ENCODE data around the gene KLF7.

The KLF7 gene

GRCh38 chr2:207112785-207113184, 53.0 kb downstream of the KLF7 start:
- Histone ChIP-seq H4K20me1 (ENCODE audit: control insufficient read depth, insufficient read depth, low read depth, low read length) (no peaks in the 10 kb centered on the region), H3K27me3 (ENCODE audit: control insufficient read depth, low read length) (no peaks in the 10 kb centered on the region), H3K27ac (ENCODE audit: low read depth, low read length) (no peak overlapping the region), H3K4me3 (ENCODE audit: low read length) (no peak overlapping the region), H3K36me3 (ENCODE audit: control insufficient read depth, low read length) (no peaks in the 10 kb centered on the region), H3K4me1 (ENCODE audit: control insufficient read depth, low read length) (no peaks in the 10 kb centered on the region), H3K4me2 (ENCODE audit: low read length) (no peak overlapping the region), H3K9me3 (ENCODE audit: control insufficient read depth, insufficient read depth, low read length) (no peaks in the 10 kb centered on the region), H3F3A (ENCODE audit: control insufficient read depth, insufficient read depth) (no peaks in the 10 kb centered on the region), H3K9me2 (replicated peaks; ENCODE audit: control insufficient read depth, low read length) (no peaks in the 10 kb centered on the region), H3K79me2 (ENCODE audit: control insufficient read depth, low read length) (no peaks in the 10 kb centered on the region)
- no peak for TF ChIP-seq CTCF (IDR thresholded peaks at IDR 0.05; ENCODE audit: low read depth, low read length, poor library complexity, severe bottlenecking)
- no peak for TF ChIP-seq EZH2phosphoT487 (IDR thresholded peaks at IDR 0.05; ENCODE audit: borderline replicate concordance, low read length)

- TF ChIP-seq CTCF (IDR thresholded peaks at IDR 0.05; ENCODE audit: low read depth, low read length, poor library complexity, severe bottlenecking): no peak
- no peak for TF ChIP-seq EZH2phosphoT487 (IDR thresholded peaks at IDR 0.05; ENCODE audit: borderline replicate concordance, low read length)
- Histone ChIP-seq H4K20me1 (ENCODE audit: control insufficient read depth, insufficient read depth, low read depth, low read length) (no peaks in the 10 kb centered on the region), H3K9me2 (replicated peaks; ENCODE audit: control insufficient read depth, low read length) (no peaks in the 10 kb centered on the region), H3K9me3 (ENCODE audit: control insufficient read depth, insufficient read depth, low read length) (no peaks in the 10 kb centered on the region), H3K4me2 (ENCODE audit: low read length) (no peak overlapping the region), H3K4me3 (ENCODE audit: low read length) (no peak overlapping the region), H3K79me2 (ENCODE audit: control insufficient read depth, low read length) (no peaks in the 10 kb centered on the region), H3K4me1 (ENCODE audit: control insufficient read depth, low read length) (no peaks in the 10 kb centered on the region), H3K27me3 (ENCODE audit: control insufficient read depth, low read length) (no peaks in the 10 kb centered on the region), H3K27ac (ENCODE audit: low read depth, low read length) (no peak overlapping the region), H3K36me3 (ENCODE audit: control insufficient read depth, low read length) (no peaks in the 10 kb centered on the region), H3F3A (ENCODE audit: control insufficient read depth, insufficient read depth) (no peaks in the 10 kb centered on the region)
Observed at GRCh38 chr2:207112383-207112782, 53.4 kb downstream of the KLF7 start.

DNA sequence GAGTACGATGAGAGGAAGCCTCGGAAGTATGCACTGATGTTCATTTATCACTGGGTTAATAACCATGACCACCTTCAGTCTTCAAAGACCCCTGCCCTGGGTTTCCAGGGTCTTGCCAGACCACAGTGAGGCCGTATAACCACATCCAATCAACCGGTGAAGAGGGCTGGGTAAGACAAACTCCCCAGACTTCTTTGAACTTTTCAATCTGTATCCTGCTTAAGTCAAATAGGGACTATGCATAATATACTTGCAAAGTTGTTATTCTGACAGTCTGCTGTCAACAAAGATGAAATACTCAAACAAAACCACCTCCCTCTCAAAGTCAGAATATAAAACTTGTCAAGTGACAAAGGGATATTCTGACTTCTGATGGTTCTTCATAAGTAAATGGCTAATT, 54.0 kb downstream of the KLF7 start:
- H3K9me3 ChIP-seq (ENCODE audit: control insufficient read depth, insufficient read depth, low read length): no peaks in the 10 kb centered on the region
- no peaks in the 10 kb centered on the region for H3F3A ChIP-seq (ENCODE audit: control insufficient read depth, insufficient read depth)
- H3K4me1 ChIP-seq (ENCODE audit: control insufficient read depth, low read length): no peaks in the 10 kb centered on the region
- no peak overlapping the region for H3K4me2 ChIP-seq (ENCODE audit: low read length)
- no peaks in the 10 kb centered on the region for H4K20me1 ChIP-seq (ENCODE audit: control insufficient read depth, insufficient read depth, low read depth, low read length)
- H3K27me3 ChIP-seq (ENCODE audit: control insufficient read depth, low read length): no peaks in the 10 kb centered on the region
- no peaks in the 10 kb centered on the region for H3K36me3 ChIP-seq (ENCODE audit: control insufficient read depth, low read length)
- H3K4me3 ChIP-seq (ENCODE audit: low read length): no peak overlapping the region
- TF ChIP-seq EZH2phosphoT487 (IDR thresholded peaks at IDR 0.05; ENCODE audit: borderline replicate concordance, low read length) (no peak), CTCF (IDR thresholded peaks at IDR 0.05; ENCODE audit: low read depth, low read length, poor library complexity, severe bottlenecking) (no peak)
- H3K79me2 ChIP-seq (ENCODE audit: control insufficient read depth, low read length): no peaks in the 10 kb centered on the region
- no peaks in the 10 kb centered on the region for H3K9me2 ChIP-seq (replicated peaks; ENCODE audit: control insufficient read depth, low read length)
- H3K27ac ChIP-seq (ENCODE audit: low read depth, low read length): no peak overlapping the region

GRCh38 chr2:207110715-207111114, 55.0 kb downstream of the KLF7 start:
- Histone ChIP-seq H3K9me3 (ENCODE audit: control insufficient read depth, insufficient read depth, low read length) (no peaks in the 10 kb centered on the region), H4K20me1 (ENCODE audit: control insufficient read depth, insufficient read depth, low read depth, low read length) (no peaks in the 10 kb centered on the region), H3K9me2 (replicated peaks; ENCODE audit: control insufficient read depth, low read length) (no peaks in the 10 kb centered on the region), H3K27me3 (ENCODE audit: control insufficient read depth, low read length) (no peaks in the 10 kb centered on the region), H3K27ac (ENCODE audit: low read depth, low read length) (no peak overlapping the region), H3F3A (ENCODE audit: control insufficient read depth, insufficient read depth) (no peaks in the 10 kb centered on the region), H3K36me3 (ENCODE audit: control insufficient read depth, low read length) (no peaks in the 10 kb centered on the region), H3K4me1 (ENCODE audit: control insufficient read depth, low read length) (no peaks in the 10 kb centered on the region), H3K4me2 (ENCODE audit: low read length) (no peak overlapping the region), H3K79me2 (ENCODE audit: control insufficient read depth, low read length) (no peaks in the 10 kb centered on the region), H3K4me3 (ENCODE audit: low read length) (no peak overlapping the region)
- TF ChIP-seq EZH2phosphoT487 (IDR thresholded peaks at IDR 0.05; ENCODE audit: borderline replicate concordance, low read length) (no peak), CTCF (IDR thresholded peaks at IDR 0.05; ENCODE audit: low read depth, low read length, poor library complexity, severe bottlenecking) (no peak)

Data from DOHH2 (cell line).